Measurements from ENCODE around the gene TYK2.
A peak's percentile ranks its signal among the peaks of the same experiment; 100 is the strongest.

Gene TYK2

DNA sequence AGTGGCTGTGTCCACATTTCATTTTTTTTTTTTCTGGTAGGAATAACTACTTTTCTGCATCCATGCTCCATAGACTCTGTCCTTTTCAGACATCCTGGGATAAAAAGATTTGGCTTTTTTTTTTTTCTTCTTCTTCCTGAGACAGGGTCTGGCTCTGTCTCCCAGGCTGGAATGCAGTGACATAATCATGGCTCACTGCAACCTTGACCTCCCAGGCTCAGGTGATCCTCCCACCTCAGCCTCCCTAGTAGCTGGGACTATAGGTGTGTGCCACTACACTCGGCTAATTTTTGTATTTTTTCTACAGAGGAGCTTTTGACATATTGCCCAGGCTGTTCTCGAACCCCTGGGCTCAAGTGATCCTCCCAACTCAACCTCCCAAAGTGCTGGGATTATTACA lies 36.9 kb downstream of the TYK2 start:
- TF ChIP-seq, protein P1, sequence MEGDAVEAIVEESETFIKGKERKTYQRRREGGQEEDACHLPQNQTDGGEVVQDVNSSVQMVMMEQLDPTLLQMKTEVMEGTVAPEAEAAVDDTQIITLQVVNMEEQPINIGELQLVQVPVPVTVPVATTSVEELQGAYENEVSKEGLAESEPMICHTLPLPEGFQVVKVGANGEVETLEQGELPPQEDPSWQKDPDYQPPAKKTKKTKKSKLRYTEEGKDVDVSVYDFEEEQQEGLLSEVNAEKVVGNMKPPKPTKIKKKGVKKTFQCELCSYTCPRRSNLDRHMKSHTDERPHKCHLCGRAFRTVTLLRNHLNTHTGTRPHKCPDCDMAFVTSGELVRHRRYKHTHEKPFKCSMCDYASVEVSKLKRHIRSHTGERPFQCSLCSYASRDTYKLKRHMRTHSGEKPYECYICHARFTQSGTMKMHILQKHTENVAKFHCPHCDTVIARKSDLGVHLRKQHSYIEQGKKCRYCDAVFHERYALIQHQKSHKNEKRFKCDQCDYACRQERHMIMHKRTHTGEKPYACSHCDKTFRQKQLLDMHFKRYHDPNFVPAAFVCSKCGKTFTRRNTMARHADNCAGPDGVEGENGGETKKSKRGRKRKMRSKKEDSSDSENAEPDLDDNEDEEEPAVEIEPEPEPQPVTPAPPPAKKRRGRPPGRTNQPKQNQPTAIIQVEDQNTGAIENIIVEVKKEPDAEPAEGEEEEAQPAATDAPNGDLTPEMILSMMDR (IDR thresholded peaks at IDR 0.05; ENCODE audit: insufficient read depth, low read length, poor library complexity, severe bottlenecking) = no peak
- no peak for TF ChIP-seq EZH2phosphoT487 (conservative IDR thresholded peaks at IDR 0.05; ENCODE audit: low read length)
- no peak overlapping the region for H3K9ac ChIP-seq (ENCODE audit: low read length)

DNA sequence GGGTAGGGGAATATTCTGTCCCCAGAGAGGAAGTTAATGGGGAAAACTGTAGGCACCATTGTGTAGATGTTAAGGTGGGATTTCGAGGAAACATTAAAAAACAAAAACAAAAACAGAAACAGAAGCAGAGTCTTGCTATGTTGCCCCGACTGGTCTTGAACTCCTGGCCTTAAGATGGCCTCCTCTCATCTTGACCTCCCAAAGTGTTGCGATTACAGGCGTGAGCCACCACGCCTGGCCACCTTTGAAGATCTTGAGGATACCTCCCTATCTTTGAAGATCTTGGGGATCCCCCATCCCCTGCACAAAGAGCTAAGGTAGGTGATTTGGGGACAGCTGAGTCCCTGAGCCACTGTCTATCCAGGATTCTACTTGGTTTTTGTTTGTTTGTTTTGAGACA lies 40.4 kb downstream of the TYK2 start:
- Histone ChIP-seq H3K9ac (ENCODE audit: low read length) (peak overlapping the region; percentile 68), H3K36me3 (ENCODE audit: low read length) (no peaks in the 10 kb centered on the region), H3K4me2 (ENCODE audit: low read depth, low read length, poor library complexity, severe bottlenecking) (peak overlapping the region; percentile 75)

More for the DNA sequence above, 36.9 kb downstream of the TYK2 start:
- Histone ChIP-seq H3F3A (ENCODE audit: insufficient read depth) (0 out of 2 replicates have a peak, but pooled peaks cover 4% of the 10 kb centered on the region), H3K4me2 (ENCODE audit: low read depth, low read length, poor library complexity, severe bottlenecking) (no peak overlapping the region), H4K20me1 (ENCODE audit: low read depth, low read length) (no peaks in the 10 kb centered on the region), H3K27me3 (ENCODE audit: low read length) (no peaks in the 10 kb centered on the region), H3K4me3 (ENCODE audit: insufficient read depth, low read length, poor library complexity, severe bottlenecking) (no peak overlapping the region), H3K36me3 (ENCODE audit: low read length) (no peaks in the 10 kb centered on the region), H3K9me2 (replicated peaks; ENCODE audit: insufficient read depth, low read length) (no peaks in the 10 kb centered on the region), H3K9me3 (ENCODE audit: insufficient read depth, low read length) (no peaks in the 10 kb centered on the region), H3K27ac (ENCODE audit: low read depth, low read length) (no peak overlapping the region), H3K79me2 (ENCODE audit: insufficient read depth, low read length) (no peaks in the 10 kb centered on the region), H2AFZ (ENCODE audit: low read depth, low read length, severe bottlenecking) (no peak overlapping the region)

DNA sequence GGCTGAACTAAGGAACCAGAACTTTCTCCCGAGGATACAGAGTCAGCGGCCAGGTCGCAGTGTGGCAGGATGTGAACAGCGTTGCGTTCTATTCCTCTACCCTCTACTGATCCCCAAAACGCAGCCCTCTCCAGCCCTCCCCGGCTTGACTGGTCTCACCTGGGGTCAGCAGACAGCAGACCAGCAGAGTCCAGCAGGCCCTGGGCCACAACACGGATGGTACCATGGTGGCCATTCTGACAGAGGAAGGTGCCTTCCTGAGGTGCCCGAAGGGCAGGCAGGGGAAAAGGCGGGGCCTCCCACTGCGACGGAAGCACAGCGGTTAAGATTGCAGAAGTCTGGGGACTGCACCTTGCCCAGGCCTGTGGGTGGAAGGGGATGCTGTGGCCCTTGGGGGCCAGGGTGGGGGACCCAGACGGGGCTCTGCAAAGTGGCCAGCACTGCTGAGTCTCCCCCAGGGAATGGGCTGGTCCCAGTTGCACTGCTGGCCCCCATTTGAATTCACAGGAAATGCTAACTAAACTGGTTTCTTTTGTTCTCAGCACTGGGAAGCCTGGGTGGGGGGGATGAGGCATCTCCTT lies 40.9 kb downstream of the TYK2 start, which contains the start of gene ICAM3:
Gene ICAM3, minus strand, starts transcription at position 245 of the 581 bp plus-strand sequence. Its CDS starts 10 bp downstream, at position 235.
- no peaks in the 10 kb centered on the region for H3K9me3 ChIP-seq (ENCODE audit: insufficient read depth, low read length)
- H3K4me3 ChIP-seq (ENCODE audit: insufficient read depth, low read length, poor library complexity, severe bottlenecking) = peak within 1 kb of the TSS; percentile 51
- H3K9ac ChIP-seq (ENCODE audit: low read length) = peak within 1 kb of the TSS; percentile 68
- TF ChIP-seq, protein P1 (IDR thresholded peaks at IDR 0.05; ENCODE audit: insufficient read depth, low read length, poor library complexity, severe bottlenecking) = no peak
- TF ChIP-seq EZH2phosphoT487 (conservative IDR thresholded peaks at IDR 0.05; ENCODE audit: low read length) = no peak
- peak within 1 kb of the TSS; percentile 33 for H3K27ac ChIP-seq (ENCODE audit: low read depth, low read length)
- H3K4me2 ChIP-seq (ENCODE audit: low read depth, low read length, poor library complexity, severe bottlenecking) = peak within 1 kb of the TSS; percentile 75
- H4K20me1 ChIP-seq (ENCODE audit: low read depth, low read length) = no peaks in the 10 kb centered on the region
- no peaks in the 10 kb centered on the region for H3F3A ChIP-seq (ENCODE audit: insufficient read depth)
- H3K27me3 ChIP-seq (ENCODE audit: low read length) = no peaks in the 10 kb centered on the region
- H3K36me3 ChIP-seq (ENCODE audit: low read length) = no peaks in the 10 kb centered on the region
- 0 out of 2 replicates have a peak, but pooled peaks cover under 1% of the 10 kb centered on the region for H3K79me2 ChIP-seq (ENCODE audit: insufficient read depth, low read length)
- no peaks in the 10 kb centered on the region for H3K9me2 ChIP-seq (replicated peaks; ENCODE audit: insufficient read depth, low read length)
- H2AFZ ChIP-seq (ENCODE audit: low read depth, low read length, severe bottlenecking) = peak within 1 kb of the TSS; percentile 86

More for the DNA sequence above, 40.4 kb downstream of the TYK2 start:
- Histone ChIP-seq H3K27me3 (ENCODE audit: low read length) (no peaks in the 10 kb centered on the region), H4K20me1 (ENCODE audit: low read depth, low read length) (no peaks in the 10 kb centered on the region), H3K27ac (ENCODE audit: low read depth, low read length) (peak overlapping the region; percentile 12; the same call in 1 of the 2 replicates), H3K9me3 (ENCODE audit: insufficient read depth, low read length) (no peaks in the 10 kb centered on the region), H3F3A (ENCODE audit: insufficient read depth) (no peaks in the 10 kb centered on the region), H3K79me2 (ENCODE audit: insufficient read depth, low read length) (no peaks in the 10 kb centered on the region), H3K4me3 (ENCODE audit: insufficient read depth, low read length, poor library complexity, severe bottlenecking) (no peak overlapping the region), H2AFZ (ENCODE audit: low read depth, low read length, severe bottlenecking) (peak overlapping the region; percentile 86), H3K9me2 (replicated peaks; ENCODE audit: insufficient read depth, low read length) (no peaks in the 10 kb centered on the region)
- no peak for TF ChIP-seq EZH2phosphoT487 (conservative IDR thresholded peaks at IDR 0.05; ENCODE audit: low read length)
- TF ChIP-seq, protein P1 (IDR thresholded peaks at IDR 0.05; ENCODE audit: insufficient read depth, low read length, poor library complexity, severe bottlenecking) = no peak
